Endometrial microvascular endothelial cells (primary cell): Measurements from ENCODE around the gene INSR. TPM values are rescaled to one million over a fixed set of nuclear protein-coding genes. Genes with fewer than 3 reads are reported as not detected.
"Not testable (repeated sequence)": the region's sequence is repeated elsewhere in the genome, so short reads cannot be mapped to it uniquely, and the experiment has no call there.

Source experiments
- in situ Hi-C: cut with HindIII; loops from 2 replicates; pipeline ENCODE4 v1.10.0; 2017; ENCODE audit warnings: low sequenced_read_pairs, low pct_unique_long_range_greater_than_20kb; ENCODE audit errors: inconsistent ontology term
- total RNA-seq: library from RNA; depleted of rRNA; stranded (reverse); fragments of >200 nt; gene quantifications from one replicate; pipeline ENCODE4 v1.2.3, GENCODE V29; 2015; ENCODE audit errors: inconsistent ontology term

The INSR gene
- total RNA-seq, 1 donor from 2014 or later = 9.5 TPM

DNA sequence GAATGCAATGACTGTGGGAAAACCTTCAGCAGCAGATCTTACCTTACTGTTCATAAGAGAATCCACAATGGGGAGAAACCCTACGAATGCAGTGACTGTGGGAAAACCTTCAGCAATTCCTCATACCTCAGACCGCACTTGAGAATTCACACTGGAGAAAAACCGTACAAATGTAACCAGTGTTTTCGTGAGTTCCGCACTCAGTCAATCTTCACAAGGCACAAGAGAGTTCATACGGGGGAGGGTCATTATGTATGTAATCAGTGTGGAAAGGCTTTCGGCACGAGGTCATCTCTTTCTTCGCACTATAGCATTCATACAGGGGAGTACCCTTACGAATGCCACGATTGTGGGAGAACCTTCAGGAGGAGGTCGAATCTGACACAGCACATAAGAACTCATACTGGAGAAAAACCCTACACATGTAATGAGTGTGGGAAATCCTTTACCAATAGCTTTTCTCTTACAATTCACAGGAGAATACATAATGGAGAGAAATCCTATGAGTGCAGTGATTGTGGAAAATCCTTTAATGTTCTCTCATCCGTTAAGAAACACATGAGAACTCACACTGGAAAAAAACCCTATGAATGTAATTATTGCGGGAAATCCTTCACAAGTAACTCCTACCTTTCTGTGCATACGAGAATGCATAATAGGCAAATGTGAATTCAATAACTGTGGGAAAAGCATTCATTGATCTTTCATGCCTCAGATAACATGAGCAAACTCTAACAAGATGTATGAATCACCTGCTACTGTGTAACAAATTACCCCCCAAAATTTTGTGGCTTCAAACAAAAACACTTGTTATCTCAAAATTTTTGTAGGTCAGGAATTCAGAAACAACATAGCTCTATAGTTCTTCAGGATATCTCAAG, 210.9 kb downstream of the INSR start:
- in situ Hi-C loops = no loop called here

DNA sequence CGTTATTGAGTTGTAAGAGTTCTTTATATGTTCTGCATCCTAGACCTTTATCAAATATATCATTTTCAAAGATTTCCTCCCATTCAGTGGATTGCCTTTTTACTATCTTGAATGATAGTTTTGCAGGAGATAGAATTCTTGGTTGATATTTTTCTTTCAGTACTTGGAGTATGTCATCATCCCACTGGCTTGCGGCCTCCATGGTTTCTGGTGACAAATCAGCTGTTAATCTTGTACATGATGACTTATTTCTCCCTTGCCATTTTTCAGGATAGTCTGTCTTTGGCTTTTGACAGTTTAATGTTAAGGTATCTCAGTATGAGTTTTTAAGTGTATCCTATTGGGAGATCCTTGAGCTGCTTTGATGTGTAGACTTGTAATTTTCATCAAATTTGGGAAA, 216.2 kb downstream of the INSR start:
- in situ Hi-C loops = no loop called here

DNA sequence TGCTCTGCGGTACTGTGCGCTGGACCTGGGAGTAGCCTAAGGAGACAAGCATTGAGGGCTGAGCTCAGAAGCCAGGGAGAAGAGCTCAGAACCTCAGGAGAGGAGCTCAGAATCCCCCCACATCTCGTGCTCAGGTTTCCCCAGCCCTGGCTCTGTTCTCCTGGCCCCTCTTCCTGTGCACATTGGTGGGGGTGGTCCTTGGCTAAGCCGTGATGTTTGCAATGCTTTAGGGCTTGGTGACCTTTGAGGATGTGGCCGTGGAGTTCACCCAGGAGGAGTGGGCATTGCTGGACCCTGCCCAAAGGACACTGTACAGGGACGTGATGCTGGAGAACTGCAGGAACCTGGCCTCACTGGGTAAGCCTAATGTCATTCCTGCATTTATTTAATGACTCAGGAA, 218.1 kb downstream of the INSR start:
- in situ Hi-C loops = no loop called here

DNA sequence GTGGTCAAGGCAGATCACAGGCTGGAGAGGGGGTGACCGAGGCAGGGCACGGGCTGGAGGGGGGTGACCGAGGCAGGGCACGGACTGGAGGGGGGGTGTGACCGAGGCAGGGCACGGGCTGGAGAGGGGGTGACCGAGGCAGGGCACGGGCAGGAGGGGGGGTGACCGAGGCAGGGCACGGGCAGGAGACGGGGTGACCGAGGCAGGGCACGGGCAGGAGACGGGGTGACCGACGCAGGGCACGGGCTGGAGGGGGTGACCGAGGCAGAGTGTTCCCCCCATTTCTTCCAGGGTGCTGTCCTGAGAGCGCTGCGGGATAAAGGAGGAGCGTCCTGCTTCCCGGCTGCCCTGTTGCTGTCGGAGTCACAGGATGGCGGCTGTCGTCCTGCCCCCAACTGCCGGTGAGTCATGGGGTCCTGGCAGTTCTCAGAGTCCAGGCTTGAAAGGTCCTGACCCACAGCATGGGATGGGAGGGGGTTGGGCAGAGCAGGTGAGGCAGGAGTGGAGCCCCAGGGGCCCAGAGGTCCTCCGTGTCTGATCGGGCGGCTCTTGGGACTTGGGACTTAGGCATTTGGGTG, 219.4 kb downstream of the INSR start:
- in situ Hi-C loops = no loop called here

DNA sequence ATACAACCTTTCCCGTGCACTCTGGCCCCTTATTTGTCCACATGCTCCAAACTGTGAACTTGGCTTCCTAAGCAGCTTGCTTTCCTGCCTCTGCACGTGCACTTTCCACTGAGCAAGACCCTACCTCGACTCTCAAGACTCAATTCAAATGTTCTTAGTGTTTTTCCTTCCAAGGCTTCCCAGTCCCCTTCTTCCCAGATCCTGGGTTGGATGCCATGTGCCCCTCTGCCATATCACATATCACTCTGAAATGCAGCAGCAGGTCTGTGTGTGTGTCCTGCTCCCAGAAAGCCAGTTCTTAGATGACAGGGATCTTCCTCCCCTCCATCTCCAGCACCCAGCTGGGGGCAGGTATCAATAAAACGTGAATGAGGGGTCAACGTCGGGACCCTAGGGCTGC, 221.7 kb downstream of the INSR start:
- in situ Hi-C loops = no loop called here

DNA sequence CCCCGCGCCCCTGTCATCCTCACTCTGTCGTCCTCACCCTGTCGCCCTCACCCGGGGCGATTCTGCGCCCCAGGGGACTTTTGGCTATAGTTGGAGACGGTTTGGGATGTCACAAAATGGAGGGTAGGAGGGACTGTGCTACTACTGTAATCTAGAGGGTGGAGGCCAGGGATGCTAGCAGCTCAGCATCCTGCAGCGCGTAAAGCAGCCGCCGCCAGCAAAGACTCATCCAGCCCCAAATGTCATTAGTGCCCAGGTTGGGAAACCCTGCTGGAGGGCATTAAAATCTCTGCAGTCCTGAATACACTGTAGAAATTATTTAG, 224.3 kb downstream of the INSR start:
- in situ Hi-C loops = no loop called here

DNA sequence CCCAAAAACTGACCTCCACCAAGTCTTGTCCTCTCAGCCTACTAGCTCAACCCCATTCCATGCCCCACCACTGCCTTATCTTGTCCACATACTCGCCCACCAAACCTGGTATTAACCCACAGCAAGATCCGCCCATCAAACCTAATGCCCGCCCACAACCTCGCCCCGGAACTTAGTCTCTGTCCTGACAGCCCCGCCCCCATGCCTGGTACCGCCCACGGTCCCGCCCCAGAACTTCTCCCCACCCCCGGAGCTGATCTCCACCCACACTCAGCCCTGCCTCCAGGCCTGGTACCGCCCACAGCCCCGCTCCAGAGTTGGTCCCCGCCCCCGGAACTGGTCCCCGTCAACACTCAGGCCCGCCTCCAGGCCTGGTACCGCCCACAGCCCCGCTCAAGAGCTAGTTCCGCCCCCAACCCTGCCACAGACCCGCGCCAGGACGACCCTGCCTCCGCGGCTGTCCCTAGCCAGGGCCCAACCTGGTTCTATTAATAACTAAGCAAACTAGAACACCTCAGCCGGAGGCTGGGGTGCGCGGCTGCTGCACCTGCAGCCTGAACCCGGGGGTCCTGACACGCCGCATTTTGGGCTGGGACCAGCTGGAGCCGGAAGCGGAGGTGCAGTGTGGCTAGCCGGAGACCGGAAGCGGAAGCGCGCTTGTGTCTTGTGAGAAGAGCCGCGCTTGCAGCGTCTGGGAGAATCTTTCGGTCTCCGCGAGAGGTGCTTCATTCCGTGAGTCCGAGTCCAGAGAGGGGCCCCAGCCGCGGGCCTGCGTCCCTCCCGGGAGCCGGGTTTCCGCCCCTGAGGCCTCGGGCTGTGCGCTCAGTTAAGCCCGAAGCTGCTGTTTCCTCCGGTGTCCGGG, 224.9 kb downstream of the INSR start, which contains the start of gene ZNF557:
ZNF557 (plus strand) TSS at position 662 of the 862 bp plus-strand sequence. CDS start 5,372 bp downstream, outside the sequence.
- in situ Hi-C loops = no loop called here

DNA sequence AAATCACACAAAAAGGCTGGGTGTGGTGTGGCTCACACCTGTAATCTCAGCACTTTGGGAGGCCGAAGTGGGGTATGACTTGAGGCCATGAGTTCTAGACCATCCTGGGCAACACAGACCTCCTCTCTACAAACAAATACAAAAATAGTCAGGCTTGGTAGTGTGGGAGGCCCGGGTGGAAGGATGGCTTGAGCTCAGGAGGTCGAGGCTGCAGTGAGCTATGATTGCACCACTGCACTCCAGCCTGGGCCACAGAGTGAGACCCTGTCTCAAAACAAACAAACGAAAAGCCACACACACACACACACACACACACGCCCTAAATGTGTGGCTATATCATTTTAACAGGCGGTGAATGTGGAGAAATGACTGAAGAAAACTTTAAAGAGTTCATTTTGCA, 225.6 kb downstream of the INSR start:
- in situ Hi-C loops = no loop called here

DNA sequence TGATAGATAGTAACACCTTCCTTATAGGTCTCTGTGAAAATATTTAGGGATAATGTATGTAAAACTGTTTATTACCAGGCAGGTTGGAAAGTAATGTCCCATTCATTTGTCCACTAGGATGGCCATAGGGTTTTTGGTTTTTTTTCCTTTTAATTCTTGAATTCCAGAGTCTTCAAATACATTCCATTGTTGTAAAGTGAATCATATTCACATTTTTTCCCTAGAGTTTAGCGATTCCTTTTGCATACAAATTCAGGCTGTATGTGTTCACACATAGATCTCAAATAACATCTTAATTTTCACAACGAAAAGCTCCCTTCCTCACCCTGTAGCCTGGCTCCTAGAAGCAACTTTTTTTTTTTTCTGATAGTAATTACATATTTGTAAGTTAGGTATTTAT, 226.5 kb downstream of the INSR start:
- in situ Hi-C loops = no loop called here

DNA sequence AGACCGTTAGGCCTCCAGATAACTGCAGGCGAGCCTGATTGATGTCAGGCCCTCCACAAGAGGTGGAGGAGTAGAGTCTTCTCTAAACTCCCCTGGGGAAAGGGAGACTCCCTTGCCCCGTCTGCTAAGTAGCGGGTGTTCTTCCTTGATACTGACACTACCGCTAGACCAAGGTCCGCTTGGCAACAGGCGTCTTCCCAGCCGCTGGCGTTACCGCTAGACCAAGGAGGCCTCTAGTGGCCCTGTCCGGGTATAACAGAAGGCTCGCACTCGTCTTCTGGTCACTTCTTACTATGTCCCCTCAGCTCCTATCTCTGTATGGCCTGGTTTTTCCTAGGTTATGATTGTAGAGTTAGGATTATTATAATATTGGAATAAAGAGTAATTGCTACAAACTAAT, 227.1 kb downstream of the INSR start:
- in situ Hi-C loops = not testable (repeated sequence)

DNA sequence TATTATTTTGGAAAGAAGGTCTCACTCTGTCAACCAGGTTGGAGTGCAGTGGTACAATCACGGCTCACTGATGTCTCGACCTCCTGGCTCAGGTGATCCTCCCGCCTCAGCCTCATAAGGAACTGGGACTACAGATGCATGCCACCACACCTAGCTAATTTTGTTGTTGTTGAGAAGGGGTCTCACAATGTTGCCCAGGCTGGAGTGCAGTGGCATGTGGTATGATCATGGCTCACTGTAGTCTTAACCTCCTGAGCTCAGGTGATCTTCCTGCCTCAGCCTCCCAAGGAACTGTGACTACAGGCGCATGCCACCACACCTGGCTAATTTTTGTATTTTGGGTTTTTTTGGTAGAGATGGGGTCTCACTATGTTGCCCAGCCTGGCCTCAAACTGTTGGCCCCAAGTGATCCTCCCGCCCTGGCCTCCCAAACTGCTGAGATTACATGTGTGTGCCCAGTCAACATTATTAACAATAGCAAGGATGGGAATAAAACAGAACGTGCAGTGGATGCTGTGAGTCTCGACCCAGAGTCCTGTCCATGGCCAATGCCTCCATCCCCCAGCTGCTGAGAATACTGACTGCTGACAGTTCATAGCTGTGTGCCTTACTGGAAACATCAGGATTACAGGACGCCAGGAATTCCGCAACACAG, 230.3 kb downstream of the INSR start:
- in situ Hi-C loops = no loop called here

DNA sequence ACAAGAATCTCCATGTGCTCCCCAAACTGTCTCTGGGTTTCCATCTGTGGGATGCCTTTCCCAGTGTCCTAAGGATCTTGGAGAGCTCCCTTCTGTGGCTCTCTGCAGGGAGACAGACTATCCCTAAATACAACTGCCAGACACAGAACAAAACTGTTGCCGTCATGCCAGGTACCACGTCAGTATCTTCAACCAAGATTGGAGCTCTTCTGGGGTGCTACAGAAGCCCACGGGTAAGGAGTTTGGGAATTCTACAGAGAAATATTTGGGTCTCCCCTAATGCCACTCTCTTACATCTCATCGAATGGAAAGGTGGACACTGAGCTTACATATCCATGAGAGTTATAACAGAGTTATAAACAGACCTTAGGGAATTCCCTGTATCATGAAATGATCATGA, 230.9 kb downstream of the INSR start:
- in situ Hi-C loops = no loop called here

Other genes with a start within 250 kb of the INSR start
- not detected for gene MBD3L2, start 245.1 kb downstream of the INSR start, total RNA-seq
- gene MBD3L3, start 235.7 kb downstream of the INSR start, total RNA-seq = not detected
- gene ZNF557, start 224.7 kb downstream of the INSR start, total RNA-seq = 4.6 TPM
- gene ARHGEF18, start 54.5 kb upstream of the INSR start, total RNA-seq = 32.9 TPM
- 0.84 TPM for gene PEX11G, start 194.6 kb upstream of the INSR start, total RNA-seq
- gene ZNF358, start 221.7 kb upstream of the INSR start, total RNA-seq = 25.4 TPM
- gene MCOLN1, start 228.2 kb upstream of the INSR start, total RNA-seq = 4.6 TPM
- gene PNPLA6, start 241.3 kb upstream of the INSR start, total RNA-seq = 180 TPM